ENCODE measurements around the gene STAT1.

GRCh38 chr2:190984595-190984994, 29.4 kb downstream of the STAT1 start:
- TF ChIP-seq POLR2A (IDR thresholded peaks at IDR 0.05) (no peak), CTCF (IDR thresholded peaks at IDR 0.05) (no peak)
